Measurements from ENCODE around the gene NEB. TPM values are rescaled to one million over a fixed set of nuclear protein-coding genes. Genes with fewer than 3 reads are reported as not detected.
"Not testable (repeated sequence)": the region's sequence is repeated elsewhere in the genome, so short reads cannot be mapped to it uniquely, and the experiment has no call there.

The NEB gene
- total and polyA plus RNA-seq, 2 donors (not counting 1 experiment from before 2014, with no cell fraction given): 3.6 to 4.6 TPM

DNA sequence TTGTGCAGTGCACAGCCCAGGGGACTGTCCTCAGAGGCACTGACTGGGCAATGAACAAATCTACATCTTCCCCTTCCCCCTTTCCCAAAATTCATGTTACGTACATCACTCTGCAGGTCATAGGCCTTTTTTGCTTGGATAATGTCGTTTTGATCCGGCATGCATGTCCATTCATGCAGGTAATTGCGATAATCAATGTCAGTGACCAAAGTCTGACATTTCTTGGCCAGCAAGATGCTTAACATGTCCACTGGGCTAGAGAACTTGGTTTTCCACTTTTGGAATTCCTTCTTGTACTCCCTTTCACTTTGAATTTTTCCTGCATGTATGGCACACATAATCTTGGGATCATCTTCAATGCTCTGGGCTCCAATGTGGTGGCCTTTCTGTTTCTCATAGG is 124.6 kb downstream of the NEB start:
- H3K9ac ChIP-seq (ENCODE audit: low read length): no peak overlapping the region
- ChIA-PET POLR2A (no interaction called here), CTCF (interaction anchor here (0.9 kb wide), 1 partner anchor 288 kb away, joined by 3 read pairs; no protein-coding TSS in a partner anchor)
- H3K36me3 ChIP-seq (replicated peaks in 1 of 2; ENCODE audit: control extremely low read depth in 1 of 2, control insufficient read depth in 1 of 2, extremely low read depth in 1 of 2, insufficient read depth in 2 of 2, low read length in 1 of 2): no peaks in the 10 kb centered on the region
- Mint-ChIP-seq H3K4me3 (no peak overlapping the region), H3K27ac (no peak overlapping the region), H3K27me3 (no peaks in the 10 kb centered on the region), H3K4me1 (peaks cover 2% of the 10 kb centered on the region), H3K9me3 (ENCODE audit: insufficient read depth) (no peaks in the 10 kb centered on the region)
- no peak overlapping the region for H3K4me3 ChIP-seq (ENCODE audit: control extremely low read depth in 1 of 5, extremely low read depth in 1 of 5, insufficient read depth in 1 of 5, low read depth in 2 of 5, low read length in 4 of 5)
- TF ChIP-seq, protein P1, sequence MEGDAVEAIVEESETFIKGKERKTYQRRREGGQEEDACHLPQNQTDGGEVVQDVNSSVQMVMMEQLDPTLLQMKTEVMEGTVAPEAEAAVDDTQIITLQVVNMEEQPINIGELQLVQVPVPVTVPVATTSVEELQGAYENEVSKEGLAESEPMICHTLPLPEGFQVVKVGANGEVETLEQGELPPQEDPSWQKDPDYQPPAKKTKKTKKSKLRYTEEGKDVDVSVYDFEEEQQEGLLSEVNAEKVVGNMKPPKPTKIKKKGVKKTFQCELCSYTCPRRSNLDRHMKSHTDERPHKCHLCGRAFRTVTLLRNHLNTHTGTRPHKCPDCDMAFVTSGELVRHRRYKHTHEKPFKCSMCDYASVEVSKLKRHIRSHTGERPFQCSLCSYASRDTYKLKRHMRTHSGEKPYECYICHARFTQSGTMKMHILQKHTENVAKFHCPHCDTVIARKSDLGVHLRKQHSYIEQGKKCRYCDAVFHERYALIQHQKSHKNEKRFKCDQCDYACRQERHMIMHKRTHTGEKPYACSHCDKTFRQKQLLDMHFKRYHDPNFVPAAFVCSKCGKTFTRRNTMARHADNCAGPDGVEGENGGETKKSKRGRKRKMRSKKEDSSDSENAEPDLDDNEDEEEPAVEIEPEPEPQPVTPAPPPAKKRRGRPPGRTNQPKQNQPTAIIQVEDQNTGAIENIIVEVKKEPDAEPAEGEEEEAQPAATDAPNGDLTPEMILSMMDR (IDR thresholded peaks at IDR 0.05): no peak
- no peak for TF ChIP-seq EZH2 (IDR thresholded peaks at IDR 0.05; ENCODE audit: borderline replicate concordance, insufficient read depth, low read depth, low read length, poor library complexity, severe bottlenecking)
- 95% methylated on average over 4 of the region's 4 CpGs for WGBS (ENCODE audit: insufficient coverage)
- DNase-seq (no peak), ATAC-seq (ENCODE audit: low read depth) (no peak)
- no peaks in the 10 kb centered on the region for H3K4me1 ChIP-seq (ENCODE audit: control insufficient read depth in 2 of 2, insufficient read depth in 2 of 2, low read length in 2 of 2)
- no peak overlapping the region for H3K27ac ChIP-seq (ENCODE audit: low read length in 2 of 2)
- intact Hi-C loops (cut with micrococcal nuclease): no loop called here
- no peaks in the 10 kb centered on the region for H4K20me1 ChIP-seq (ENCODE audit: control insufficient read depth, insufficient read depth, low read length, poor library complexity, severe bottlenecking)
- no peak overlapping the region for H2AFZ ChIP-seq (ENCODE audit: insufficient read depth, low read depth, low read length, poor library complexity, severe bottlenecking)
- H3K4me2 ChIP-seq (replicated peaks; ENCODE audit: low read depth, low read length, poor library complexity, severe bottlenecking): no peak overlapping the region
- no peaks in the 10 kb centered on the region for H3K27me3 ChIP-seq (replicated peaks in 1 of 4; ENCODE audit: control extremely low read depth in 1 of 4, control insufficient read depth in 3 of 4, insufficient read depth in 4 of 4, low read length in 3 of 4)
- H3K79me2 ChIP-seq (ENCODE audit: control insufficient read depth, insufficient read depth, low read length): no peaks in the 10 kb centered on the region
- H3K9me3 ChIP-seq (ENCODE audit: control extremely low read depth in 1 of 3, control insufficient read depth in 2 of 3, insufficient read depth in 1 of 3, low read length in 2 of 3): no peaks in the 10 kb centered on the region

DNA sequence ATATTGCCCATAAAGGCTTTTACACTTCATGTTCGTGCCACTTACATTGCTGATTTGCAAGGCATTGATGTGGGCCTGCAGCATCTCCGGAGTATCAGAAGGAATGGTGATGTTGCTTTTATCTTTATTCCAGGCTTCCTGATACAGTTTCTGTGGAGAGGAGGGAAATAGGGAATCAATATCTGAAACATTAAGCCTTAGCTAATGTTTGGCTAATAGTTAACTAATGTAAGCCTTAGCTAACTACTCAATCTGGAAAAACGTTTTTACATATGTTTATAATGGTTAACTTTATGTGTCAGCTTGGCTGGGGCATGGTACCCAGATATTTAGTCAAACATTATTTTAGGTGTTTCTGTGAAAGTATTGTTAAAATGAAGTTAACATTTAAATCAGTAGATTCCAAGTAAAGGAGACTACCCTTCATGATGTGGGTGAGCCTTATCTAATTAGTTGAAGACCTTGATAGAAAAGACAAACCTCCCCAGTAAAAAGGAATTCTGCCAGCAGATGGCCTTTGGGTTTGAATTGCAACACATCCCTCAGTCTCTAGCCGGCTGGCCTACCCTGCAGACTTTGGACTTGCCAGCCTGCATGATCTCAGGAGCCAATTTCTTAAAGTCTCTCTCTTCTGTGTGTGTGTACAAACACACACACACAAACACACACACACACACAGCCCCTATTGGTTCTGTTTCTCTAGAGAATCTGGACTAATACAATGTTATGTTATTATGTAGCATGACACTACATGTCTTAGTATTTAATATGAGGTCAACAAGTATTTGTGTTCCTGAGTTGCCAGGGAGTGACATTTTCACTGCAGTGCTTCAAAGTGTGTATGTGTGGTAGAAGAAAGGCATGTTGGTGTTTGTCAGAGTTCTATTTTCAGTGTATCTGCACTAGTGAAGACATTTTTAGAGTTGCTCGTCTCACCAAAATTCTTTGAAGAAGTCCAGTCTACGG is 126.5 kb downstream of the NEB start:
- H3K4me1 ChIP-seq (ENCODE audit: control insufficient read depth in 2 of 2, insufficient read depth in 2 of 2, low read length in 2 of 2); ATAC-seq (ENCODE audit: low read depth); H3K4me2 ChIP-seq (replicated peaks; ENCODE audit: low read depth, low read length, poor library complexity, severe bottlenecking); H3K9ac ChIP-seq (ENCODE audit: low read length); H3K9me3 ChIP-seq (ENCODE audit: control extremely low read depth in 1 of 3, control insufficient read depth in 2 of 3, insufficient read depth in 1 of 3, low read length in 2 of 3); H4K20me1 ChIP-seq (ENCODE audit: control insufficient read depth, insufficient read depth, low read length, poor library complexity, severe bottlenecking); intact Hi-C loops (cut with micrococcal nuclease); H3K27ac Mint-ChIP-seq; H3K27me3 ChIP-seq (replicated peaks in 1 of 4; ENCODE audit: control extremely low read depth in 1 of 4, control insufficient read depth in 3 of 4, insufficient read depth in 4 of 4, low read length in 3 of 4); H3K79me2 ChIP-seq (ENCODE audit: control insufficient read depth, insufficient read depth, low read length); H3K36me3 ChIP-seq (replicated peaks in 1 of 2; ENCODE audit: control extremely low read depth in 1 of 2, control insufficient read depth in 1 of 2, extremely low read depth in 1 of 2, insufficient read depth in 2 of 2, low read length in 1 of 2); DNase-seq; H3K27ac ChIP-seq (ENCODE audit: low read length in 2 of 2); H3K27me3 Mint-ChIP-seq; POLR2A ChIA-PET; CTCF ChIA-PET; H3K4me3 ChIP-seq (ENCODE audit: control extremely low read depth in 1 of 5, extremely low read depth in 1 of 5, insufficient read depth in 1 of 5, low read depth in 2 of 5, low read length in 4 of 5); H3K4me1 Mint-ChIP-seq; H2AFZ ChIP-seq (ENCODE audit: insufficient read depth, low read depth, low read length, poor library complexity, severe bottlenecking); H3K9me3 Mint-ChIP-seq (ENCODE audit: insufficient read depth); H3K4me3 Mint-ChIP-seq: not testable (repeated sequence)
- no CpG with 5 or more reads among the region's 6 CpGs for WGBS (ENCODE audit: insufficient coverage)

DNA sequence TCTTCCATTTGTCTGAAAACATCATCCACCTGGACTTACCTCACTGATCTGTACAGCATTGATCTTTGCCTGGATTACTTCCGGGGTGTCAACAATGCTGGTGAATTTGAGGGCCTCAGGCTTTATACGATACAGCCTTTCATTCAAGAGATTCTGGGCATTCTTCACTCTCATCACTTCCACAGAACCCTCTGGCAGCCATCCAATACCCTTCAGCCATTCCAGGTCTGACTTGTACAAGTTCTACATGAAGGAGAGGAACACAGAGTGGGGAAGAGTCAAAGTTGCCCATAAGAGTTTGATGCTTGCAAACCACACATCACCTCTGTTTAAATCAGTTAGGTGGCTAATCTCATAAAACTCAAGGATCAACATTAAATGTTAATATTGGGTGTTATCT is 130.7 kb downstream of the NEB start:
- H3K9me3 Mint-ChIP-seq (ENCODE audit: insufficient read depth); H3K4me1 ChIP-seq (ENCODE audit: control insufficient read depth in 2 of 2, insufficient read depth in 2 of 2, low read length in 2 of 2); H3K9ac ChIP-seq (ENCODE audit: low read length); H3K9me3 ChIP-seq (ENCODE audit: control extremely low read depth in 1 of 3, control insufficient read depth in 2 of 3, insufficient read depth in 1 of 3, low read length in 2 of 3); CTCF ChIA-PET; H3K4me2 ChIP-seq (replicated peaks; ENCODE audit: low read depth, low read length, poor library complexity, severe bottlenecking); H3K36me3 ChIP-seq (replicated peaks in 1 of 2; ENCODE audit: control extremely low read depth in 1 of 2, control insufficient read depth in 1 of 2, extremely low read depth in 1 of 2, insufficient read depth in 2 of 2, low read length in 1 of 2); H3K27me3 Mint-ChIP-seq; H3K27me3 ChIP-seq (replicated peaks in 1 of 4; ENCODE audit: control extremely low read depth in 1 of 4, control insufficient read depth in 3 of 4, insufficient read depth in 4 of 4, low read length in 3 of 4); H3K4me3 Mint-ChIP-seq; ATAC-seq (ENCODE audit: low read depth); H3K79me2 ChIP-seq (ENCODE audit: control insufficient read depth, insufficient read depth, low read length); DNase-seq; H4K20me1 ChIP-seq (ENCODE audit: control insufficient read depth, insufficient read depth, low read length, poor library complexity, severe bottlenecking); H3K27ac Mint-ChIP-seq; H3K4me1 Mint-ChIP-seq; H3K27ac ChIP-seq (ENCODE audit: low read length in 2 of 2); H2AFZ ChIP-seq (ENCODE audit: insufficient read depth, low read depth, low read length, poor library complexity, severe bottlenecking); intact Hi-C loops (cut with micrococcal nuclease); H3K4me3 ChIP-seq (ENCODE audit: control extremely low read depth in 1 of 5, extremely low read depth in 1 of 5, insufficient read depth in 1 of 5, low read depth in 2 of 5, low read length in 4 of 5); POLR2A ChIA-PET: not testable (repeated sequence)
- no CpG with 5 or more reads among the region's 2 CpGs for whole genome bisulfite sequencing (ENCODE audit: insufficient coverage)
